ENCODE data around the gene PTPN6. TPM values are rescaled to one million over a fixed set of nuclear protein-coding genes. Genes with fewer than 3 reads are reported as not detected.
A peak's percentile ranks its signal among the peaks of the same experiment; 100 is the strongest.

The PTPN6 gene
- total RNA-seq, 1 donor from 2014 or later, result 70.2 TPM

- Mint-ChIP-seq H3K9me3 (ENCODE audit: low read depth) (no peaks in the 10 kb centered on the region), H3K27me3 (no peaks in the 10 kb centered on the region), H3K27ac (peak overlapping the region; percentile 96), H3K4me3 (ENCODE audit: low read depth) (peak overlapping the region; percentile 91), H3K36me3 (ENCODE audit: insufficient read depth) (peaks cover 2% of the 10 kb centered on the region), H3K4me1 (ENCODE audit: low read depth) (peaks cover 53% of the 10 kb centered on the region)
- no peak for TF ChIP-seq CTCF (IDR thresholded peaks at IDR 0.05; ENCODE audit: unreplicated experiment)
- DNase-seq (ENCODE audit: low spot score, unreplicated experiment), result no peak
Observed at GRCh38 chr12:6925540-6926279, 25.4 kb upstream of the PTPN6 start.

GRCh38 chr12:6927379-6928021 lies 23.7 kb upstream of the PTPN6 start, which contains the start of gene ATN1:
ATN1 (plus strand) TSS chr12:6927959; CDS start chr12:6934002, 6,043 bp downstream.
- H3K36me3 Mint-ChIP-seq (ENCODE audit: insufficient read depth), result peaks cover 2% of the 10 kb centered on the region
- no peaks in the 10 kb centered on the region for H3K9me3 Mint-ChIP-seq (ENCODE audit: low read depth)
- DNase-seq (ENCODE audit: low spot score, unreplicated experiment), result peak; percentile 75
- peak within 1 kb of the TSS; percentile 96 for H3K27ac Mint-ChIP-seq
- H3K4me3 Mint-ChIP-seq (ENCODE audit: low read depth), result peak within 1 kb of the TSS; percentile 99
- no peak for TF ChIP-seq CTCF (IDR thresholded peaks at IDR 0.05; ENCODE audit: unreplicated experiment)
- H3K4me1 Mint-ChIP-seq (ENCODE audit: low read depth), result peaks cover 62% of the 10 kb centered on the region
- no peaks in the 10 kb centered on the region for H3K27me3 Mint-ChIP-seq

- Mint-ChIP-seq H3K27me3 (no peaks in the 10 kb centered on the region), H3K36me3 (ENCODE audit: insufficient read depth) (no peaks in the 10 kb centered on the region), H3K9me3 (ENCODE audit: low read depth) (no peaks in the 10 kb centered on the region), H3K27ac (peak overlapping the region; percentile 95), H3K4me3 (ENCODE audit: low read depth) (peak overlapping the region; percentile 99), H3K4me1 (ENCODE audit: low read depth) (peaks cover 65% of the 10 kb centered on the region)
- no peak for TF ChIP-seq CTCF (IDR thresholded peaks at IDR 0.05; ENCODE audit: unreplicated experiment)
- DNase-seq (ENCODE audit: low spot score, unreplicated experiment), result no peak
Observed at GRCh38 chr12:6928022-6928702, 23.0 kb upstream of the PTPN6 start.

- no peaks in the 10 kb centered on the region for H3K9me3 Mint-ChIP-seq (ENCODE audit: low read depth)
- H3K27ac Mint-ChIP-seq, result peak overlapping the region; percentile 95
- H3K4me1 Mint-ChIP-seq (ENCODE audit: low read depth), result peaks cover 65% of the 10 kb centered on the region
- no peaks in the 10 kb centered on the region for H3K27me3 Mint-ChIP-seq
- DNase-seq (ENCODE audit: low spot score, unreplicated experiment), result no peak
- H3K4me3 Mint-ChIP-seq (ENCODE audit: low read depth), result peak overlapping the region; percentile 99
- H3K36me3 Mint-ChIP-seq (ENCODE audit: insufficient read depth), result peaks cover 3% of the 10 kb centered on the region
- no peak for TF ChIP-seq CTCF (IDR thresholded peaks at IDR 0.05; ENCODE audit: unreplicated experiment)
Observed at GRCh38 chr12:6928703-6929407, 22.3 kb upstream of the PTPN6 start.
